T-helper 9 cell (primary cell): Measurements from ENCODE around the gene GRM1.

Experiments
- DNase-seq: peaks from one replicate; pipeline ENCODE4 v3.0.0-alpha.2; 2020

GRM1 gene

GRCh38 chr6:146281651-146282362, 252.9 kb downstream of the GRM1 start:
- DNase-seq, result no peak

- DNase-seq, result no peak
These were observed 254.0 kb downstream of the GRM1 start for GRCh38 chr6:146282837-146283236.

GRCh38 chr6:146284311-146284710, 255.4 kb downstream of the GRM1 start:
- DNase-seq, result no peak

- DNase-seq, result no peak
These were observed 258.1 kb downstream of the GRM1 start for GRCh38 chr6:146286961-146287360.

GRCh38 chr6:146287691-146288369, 259.0 kb downstream of the GRM1 start:
- no peak for DNase-seq

- no peak for DNase-seq
These were observed 261.1 kb downstream of the GRM1 start for GRCh38 chr6:146289816-146290588.

- DNase-seq, result no peak
These were observed 261.7 kb downstream of the GRM1 start for GRCh38 chr6:146290589-146290901.

GRCh38 chr6:146292506-146292905, 263.6 kb downstream of the GRM1 start:
- no peak for DNase-seq

GRCh38 chr6:146295695-146296094, 266.8 kb downstream of the GRM1 start:
- DNase-seq, result no peak

- no peak for DNase-seq
These were observed 269.0 kb downstream of the GRM1 start for GRCh38 chr6:146297815-146298214.

- DNase-seq, result no peak
These were observed 271.7 kb downstream of the GRM1 start for GRCh38 chr6:146300521-146300920.

- DNase-seq, result no peak
These were observed 272.9 kb downstream of the GRM1 start for GRCh38 chr6:146301764-146302163.

GRCh38 chr6:146302994-146303393, 274.1 kb downstream of the GRM1 start:
- DNase-seq, result no peak

GRCh38 chr6:146304181-146304580, 275.3 kb downstream of the GRM1 start:
- DNase-seq, result no peak

- DNase-seq, result no peak
These were observed 276.2 kb downstream of the GRM1 start for GRCh38 chr6:146305092-146305491.

GRCh38 chr6:146305951-146306350, 277.1 kb downstream of the GRM1 start:
- no peak for DNase-seq

- DNase-seq, result no peak
These were observed 281.8 kb downstream of the GRM1 start for GRCh38 chr6:146310628-146311027.

GRCh38 chr6:146311079-146311478, 282.2 kb downstream of the GRM1 start:
- DNase-seq, result no peak

GRCh38 chr6:146312608-146313007, 283.7 kb downstream of the GRM1 start:
- no peak for DNase-seq

- DNase-seq, result no peak
These were observed 286.7 kb downstream of the GRM1 start for GRCh38 chr6:146315381-146316174.

GRCh38 chr6:146316175-146316495, 287.3 kb downstream of the GRM1 start:
- DNase-seq, result no peak

GRCh38 chr6:146331013-146331412, 302.2 kb downstream of the GRM1 start:
- no peak for DNase-seq

- DNase-seq, result no peak
These were observed 306.5 kb downstream of the GRM1 start for GRCh38 chr6:146335336-146335735.
